MM.1S (cell line): ENCODE measurements around the gene PP2D1.

Experiments used
- DNase-seq: peaks from one replicate; pipeline ENCODE4 v3.0.0-alpha.2; 2015
- H2AFZ ChIP-seq: fragments of 300-600 bp; sonication (generic); 2 replicates; pipeline ENCODE4 v1.6.0; 2016; ENCODE audit warnings: antibody characterized with exemption, low read length
- H3F3A ChIP-seq: fragments of 300-600 bp; sonication (generic); 2 replicates; pipeline ENCODE4 v1.6.1; 2016; ENCODE audit warnings: mild to moderate bottlenecking, antibody characterized with exemption, low read length, moderate library complexity, mixed read lengths; ENCODE audit not compliant: insufficient read depth
- H3K27ac ChIP-seq: fragments of 300-600 bp; sonication (generic); 2 replicates; pipeline ENCODE4 v1.5.1; 2016; ENCODE audit warnings: mild to moderate bottlenecking, low read length
- H3K27me3 ChIP-seq: fragments of 300-600 bp; sonication (generic); replicated peaks from 2 replicates; pipeline ENCODE4 v1.6.0; 2016; ENCODE audit warnings: low read length; ENCODE audit not compliant: insufficient read depth
- H3K36me3 ChIP-seq: fragments of 300-600 bp; sonication (generic); replicated peaks from 2 replicates; pipeline ENCODE4 v1.6.1; 2016; ENCODE audit warnings: mild to moderate bottlenecking, low read length, mixed read lengths; ENCODE audit not compliant: insufficient read depth
- H3K4me1 ChIP-seq: fragments of 300-600 bp; sonication (generic); 2 replicates; pipeline ENCODE4 v1.6.1; 2016; ENCODE audit warnings: low read length, mixed read lengths
- H3K4me2 ChIP-seq: fragments of 300-600 bp; sonication (generic); 2 replicates; pipeline ENCODE4 v1.6.0; 2016; ENCODE audit warnings: low read depth, low read length
- H3K4me3 ChIP-seq: fragments of 300-600 bp; sonication (generic); 2 replicates; pipeline ENCODE4 v1.5.1; 2016; ENCODE audit warnings: low read length, mixed read lengths
- H3K79me2 ChIP-seq: fragments of 300-600 bp; sonication (generic); 2 replicates; pipeline ENCODE4 v1.6.1; 2016; ENCODE audit warnings: mixed run types, low read length, mixed read lengths
- H3K9ac ChIP-seq: fragments of 300-600 bp; sonication (generic); 2 replicates; pipeline ENCODE4 v1.6.1; 2016; ENCODE audit warnings: low read length, mixed read lengths
- H3K9me2 ChIP-seq: fragments of 300-600 bp; sonication (generic); replicated peaks from 2 replicates; pipeline ENCODE4 v1.6.1; 2016; ENCODE audit warnings: mild to moderate bottlenecking, low read length, mixed read lengths; ENCODE audit not compliant: insufficient read depth
- H3K9me3 ChIP-seq: fragments of 300-600 bp; sonication (generic); replicated peaks from 2 replicates; pipeline ENCODE4 v1.6.1; 2016; ENCODE audit warnings: mild to moderate bottlenecking, low read length, mixed read lengths; ENCODE audit not compliant: insufficient read depth
- H4K20me1 ChIP-seq: fragments of 300-600 bp; sonication (generic); 2 replicates; pipeline ENCODE4 v1.6.1; 2016; ENCODE audit warnings: mild to moderate bottlenecking, low read length, moderate library complexity, mixed read lengths; ENCODE audit not compliant: insufficient read depth
- EZH2 ChIP-seq: fragments of 300-600 bp; sonication (generic); optimal IDR thresholded peaks from 2 replicates; pipeline ENCODE3; 2017; ENCODE audit warnings: low read depth, mild to moderate bottlenecking, antibody characterized with exemption, low read length, mixed read lengths
- EZH2phosphoT487 ChIP-seq: fragments of 300-600 bp; sonication (generic); IDR thresholded peaks from 2 replicates; pipeline ENCODE4 v1.6.1; 2018; ENCODE audit warnings: antibody characterized with exemption, low read length
- TF ChIP-seq, protein P1 (sequence below): fragments of 300-600 bp; sonication (generic); IDR thresholded peaks from 2 replicates; pipeline ENCODE4 v1.5.1; 2016; ENCODE audit warnings: antibody characterized with exemption, low read length, mixed read lengths

PP2D1 gene

DNA sequence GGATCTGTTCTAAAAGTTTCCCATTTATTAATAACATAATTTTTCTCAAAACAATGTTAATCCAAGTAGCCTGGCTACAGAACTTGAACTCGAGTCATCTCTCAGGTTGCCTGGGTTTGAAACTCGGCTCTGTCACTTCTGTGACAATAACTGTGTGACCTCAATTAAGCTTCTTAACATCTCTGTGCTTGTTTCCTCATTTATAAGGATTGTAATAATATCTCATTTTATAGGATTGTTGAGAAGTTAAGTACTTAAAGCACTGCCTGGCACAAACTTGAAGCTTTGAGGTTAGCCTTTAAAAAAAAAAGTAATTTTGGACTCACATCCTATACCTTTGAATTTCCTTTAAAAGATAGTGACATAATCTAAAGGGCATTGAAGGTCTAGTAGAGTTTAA, 61.7 kb downstream of the PP2D1 start:
- H3K9me2 ChIP-seq, result no peaks in the 10 kb centered on the region
- no peak overlapping the region for H3K27ac ChIP-seq
- no peaks in the 10 kb centered on the region for H3K27me3 ChIP-seq
- TF ChIP-seq, protein P1, sequence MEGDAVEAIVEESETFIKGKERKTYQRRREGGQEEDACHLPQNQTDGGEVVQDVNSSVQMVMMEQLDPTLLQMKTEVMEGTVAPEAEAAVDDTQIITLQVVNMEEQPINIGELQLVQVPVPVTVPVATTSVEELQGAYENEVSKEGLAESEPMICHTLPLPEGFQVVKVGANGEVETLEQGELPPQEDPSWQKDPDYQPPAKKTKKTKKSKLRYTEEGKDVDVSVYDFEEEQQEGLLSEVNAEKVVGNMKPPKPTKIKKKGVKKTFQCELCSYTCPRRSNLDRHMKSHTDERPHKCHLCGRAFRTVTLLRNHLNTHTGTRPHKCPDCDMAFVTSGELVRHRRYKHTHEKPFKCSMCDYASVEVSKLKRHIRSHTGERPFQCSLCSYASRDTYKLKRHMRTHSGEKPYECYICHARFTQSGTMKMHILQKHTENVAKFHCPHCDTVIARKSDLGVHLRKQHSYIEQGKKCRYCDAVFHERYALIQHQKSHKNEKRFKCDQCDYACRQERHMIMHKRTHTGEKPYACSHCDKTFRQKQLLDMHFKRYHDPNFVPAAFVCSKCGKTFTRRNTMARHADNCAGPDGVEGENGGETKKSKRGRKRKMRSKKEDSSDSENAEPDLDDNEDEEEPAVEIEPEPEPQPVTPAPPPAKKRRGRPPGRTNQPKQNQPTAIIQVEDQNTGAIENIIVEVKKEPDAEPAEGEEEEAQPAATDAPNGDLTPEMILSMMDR, result no peak
- TF ChIP-seq EZH2phosphoT487 (no peak), EZH2 (no peak)
- no peak overlapping the region for H2AFZ ChIP-seq
- no peak overlapping the region for H3K4me3 ChIP-seq
- peaks cover 6% of the 10 kb centered on the region; the same call in 1 of the 2 replicates for H3K36me3 ChIP-seq
- no peaks in the 10 kb centered on the region for H3K9me3 ChIP-seq
- peaks cover 16% of the 10 kb centered on the region for H3F3A ChIP-seq
- H4K20me1 ChIP-seq, result peaks cover 19% of the 10 kb centered on the region; the same call in 1 of the 2 replicates
- peaks cover 82% of the 10 kb centered on the region for H3K79me2 ChIP-seq
- peaks cover 17% of the 10 kb centered on the region for H3K4me1 ChIP-seq
- H3K9ac ChIP-seq, result no peak overlapping the region
- DNase-seq, result no peak
- H3K4me2 ChIP-seq, result no peak overlapping the region

DNA sequence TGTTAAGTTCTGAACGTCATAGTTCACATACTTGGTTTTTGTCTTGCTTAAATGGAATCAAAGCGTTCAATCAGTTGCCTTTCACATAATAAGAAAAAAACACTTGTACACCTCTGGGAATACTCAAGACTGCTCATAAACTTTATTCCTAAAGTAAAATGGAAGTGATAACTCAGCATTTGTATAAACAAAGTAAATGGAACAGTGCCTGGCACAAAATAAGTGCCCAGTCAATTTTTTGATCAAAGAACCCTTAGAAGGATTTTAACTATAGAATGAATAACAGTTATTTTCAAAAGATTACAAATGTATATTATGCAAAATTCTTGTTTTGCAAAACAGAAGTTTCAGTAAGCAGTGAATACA, 63.9 kb downstream of the PP2D1 start:
- Histone ChIP-seq H3K27ac (peak overlapping the region; percentile 94; the same call in 1 of the 2 replicates), H3K4me1 (peaks cover 17% of the 10 kb centered on the region), H3K79me2 (peaks cover 61% of the 10 kb centered on the region), H4K20me1 (peaks cover 17% of the 10 kb centered on the region; the same call in 1 of the 2 replicates), H3K36me3 (no peaks in the 10 kb centered on the region; the same call in 1 of the 2 replicates), H3K4me3 (peak overlapping the region; percentile 95), H3K9me3 (no peaks in the 10 kb centered on the region), H3K9ac (peak overlapping the region; percentile 96), H3K9me2 (no peaks in the 10 kb centered on the region), H3F3A (peaks cover 16% of the 10 kb centered on the region), H3K27me3 (no peaks in the 10 kb centered on the region), H2AFZ (peak overlapping the region; percentile 74; the same call in 1 of the 2 replicates), H3K4me2 (peak overlapping the region; percentile 85)
- no peak for DNase-seq
- TF ChIP-seq, protein P1, result no peak
- no peak for TF ChIP-seq EZH2phosphoT487
- TF ChIP-seq EZH2, result no peak

DNA sequence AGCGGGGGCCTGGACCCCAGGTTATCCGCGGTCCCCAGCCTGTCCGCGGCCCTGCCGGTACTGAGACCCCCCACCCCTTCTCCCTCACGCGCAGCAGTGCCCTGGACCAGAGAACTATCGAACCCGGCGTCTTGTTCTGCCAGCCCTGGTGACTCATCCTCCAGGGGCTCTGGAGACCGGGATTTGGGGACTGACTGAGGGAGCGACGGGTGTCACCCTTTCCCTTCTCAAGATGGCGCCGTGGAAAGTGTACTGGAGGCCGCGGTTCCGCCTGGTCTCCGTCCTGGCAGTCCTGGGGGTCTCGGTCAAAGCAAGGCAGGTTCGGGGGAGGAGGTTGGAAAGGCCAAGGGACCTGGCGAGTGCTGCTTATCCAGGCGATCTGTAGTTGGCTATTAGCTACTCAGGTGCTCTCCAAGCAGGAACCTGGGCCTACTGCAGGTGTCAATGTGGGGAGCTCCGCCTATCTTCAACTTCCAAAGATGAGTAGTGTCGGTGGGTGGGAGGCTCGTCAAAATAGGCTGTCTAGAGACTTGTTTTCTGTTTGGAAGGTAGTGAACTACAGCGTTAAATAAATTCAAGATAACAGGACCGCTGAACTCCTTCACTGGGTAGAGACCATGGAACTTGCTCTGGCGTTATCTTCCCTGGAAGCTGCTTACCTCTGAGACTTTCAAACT, 64.4 kb downstream of the PP2D1 start:
- H3K79me2 ChIP-seq, result peaks cover 55% of the 10 kb centered on the region
- TF ChIP-seq EZH2phosphoT487, result no peak
- TF ChIP-seq, protein P1, result no peak
- H3K27me3 ChIP-seq, result no peaks in the 10 kb centered on the region
- no peaks in the 10 kb centered on the region; the same call in 1 of the 2 replicates for H3K36me3 ChIP-seq
- H3K9me3 ChIP-seq, result no peaks in the 10 kb centered on the region
- H3K9me2 ChIP-seq, result no peaks in the 10 kb centered on the region
- H2AFZ ChIP-seq, result peak overlapping the region; percentile 74
- peak overlapping the region; percentile 94 for H3K27ac ChIP-seq
- H3F3A ChIP-seq, result peaks cover 16% of the 10 kb centered on the region
- peak overlapping the region; percentile 96 for H3K9ac ChIP-seq
- DNase-seq, result peak; percentile 65
- peaks cover 17% of the 10 kb centered on the region for H3K4me1 ChIP-seq
- peaks cover 17% of the 10 kb centered on the region; the same call in 1 of the 2 replicates for H4K20me1 ChIP-seq
- peak overlapping the region; percentile 85 for H3K4me2 ChIP-seq
- H3K4me3 ChIP-seq, result peak overlapping the region; percentile 95
